Cardiac muscle cell (in vitro differentiated cells and primary cell): Measurements from ENCODE around the gene ARHGEF37. TPM values are rescaled to one million over a fixed set of nuclear protein-coding genes. Genes with fewer than 3 reads are reported as not detected.

Experiments
- DNase-seq, 2 donors: peaks; one replicate each; pipeline versions ENCODE4 v3.0.0 to v3.0.0-alpha.2; 2010 to 2017; ENCODE audit warnings: low read depth in 1 of 2, low spot score in 1 of 2
- H3K27ac ChIP-seq: fragments of 200-600 bp; sonication (generic); 2 replicates; pipeline ENCODE4 v1.5.1; 2016
- H3K27me3 ChIP-seq: fragments of 200-600 bp; sonication (generic); 2 replicates; pipeline ENCODE4 v1.6.0; 2016; ENCODE audit warnings: control low read depth
- H3K36me3 ChIP-seq: fragments of 200-600 bp; sonication (generic); 2 replicates; pipeline ENCODE4 v1.5.1; 2016; ENCODE audit warnings: control low read depth
- H3K4me1 ChIP-seq: fragments of 200-600 bp; sonication (generic); 2 replicates; pipeline ENCODE4 v1.8.1; 2017; ENCODE audit warnings: low read depth, mild to moderate bottlenecking, mixed run types
- H3K4me3 ChIP-seq: fragments of 200-600 bp; sonication (generic); 2 replicates; pipeline ENCODE4 v1.5.1; 2016; ENCODE audit warnings: mild to moderate bottlenecking
- H3K9me3 ChIP-seq: fragments of 200-600 bp; sonication (generic); 2 replicates; pipeline ENCODE4 v1.5.1; 2017; ENCODE audit warnings: low read depth, mild to moderate bottlenecking, control low read depth
- polyA plus RNA-seq: library from polyadenylated mRNA; unstranded; fragments of >200 nt; fragmentation: Nextera tagmentation; extraction: Ambion mirVana; gene quantifications from 2 replicates; pipeline ENCODE4 v1.2.1, GENCODE V29; 2016
- total RNA-seq: library from RNA; depleted of rRNA; stranded (reverse); fragments of >200 nt; gene quantifications from 2 replicates; pipeline ENCODE4 v1.2.3, GENCODE V29; 2016
- TF ChIP-seq, protein P1 (sequence below): IDR thresholded peaks from 2 replicates; pipeline ENCODE4 v1.5.1; 2012; ENCODE audit warnings: low read depth, mild to moderate bottlenecking, low read length

The ARHGEF37 gene
- total and polyA plus RNA-seq, 2 experiments from 2014 or later, result 4.2 to 6.3 TPM

DNA sequence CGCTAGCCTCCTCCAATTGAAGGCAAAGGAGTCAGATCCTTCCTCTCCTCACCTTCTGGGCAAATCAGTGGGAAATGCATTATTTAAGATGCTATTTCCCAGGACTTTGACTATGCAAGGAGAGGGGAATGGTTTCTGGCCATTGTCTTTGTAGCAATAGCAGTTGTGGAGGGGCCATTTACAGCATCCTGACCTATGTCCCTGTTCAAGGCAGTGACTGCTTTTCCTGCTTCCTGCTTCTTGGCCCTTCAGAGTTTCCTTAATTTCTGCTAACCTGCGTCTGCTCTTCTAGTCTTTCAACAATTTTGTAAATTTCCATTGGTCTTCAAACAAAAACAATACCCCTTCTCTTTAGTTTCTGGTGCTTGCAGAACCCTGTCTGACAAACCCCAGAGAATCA, 76.0 kb downstream of the ARHGEF37 start:
- no peaks in the 10 kb centered on the region for H3K9me3 ChIP-seq
- no peak overlapping the region for H3K27ac ChIP-seq
- no peaks in the 10 kb centered on the region for H3K36me3 ChIP-seq
- TF ChIP-seq, protein P1, sequence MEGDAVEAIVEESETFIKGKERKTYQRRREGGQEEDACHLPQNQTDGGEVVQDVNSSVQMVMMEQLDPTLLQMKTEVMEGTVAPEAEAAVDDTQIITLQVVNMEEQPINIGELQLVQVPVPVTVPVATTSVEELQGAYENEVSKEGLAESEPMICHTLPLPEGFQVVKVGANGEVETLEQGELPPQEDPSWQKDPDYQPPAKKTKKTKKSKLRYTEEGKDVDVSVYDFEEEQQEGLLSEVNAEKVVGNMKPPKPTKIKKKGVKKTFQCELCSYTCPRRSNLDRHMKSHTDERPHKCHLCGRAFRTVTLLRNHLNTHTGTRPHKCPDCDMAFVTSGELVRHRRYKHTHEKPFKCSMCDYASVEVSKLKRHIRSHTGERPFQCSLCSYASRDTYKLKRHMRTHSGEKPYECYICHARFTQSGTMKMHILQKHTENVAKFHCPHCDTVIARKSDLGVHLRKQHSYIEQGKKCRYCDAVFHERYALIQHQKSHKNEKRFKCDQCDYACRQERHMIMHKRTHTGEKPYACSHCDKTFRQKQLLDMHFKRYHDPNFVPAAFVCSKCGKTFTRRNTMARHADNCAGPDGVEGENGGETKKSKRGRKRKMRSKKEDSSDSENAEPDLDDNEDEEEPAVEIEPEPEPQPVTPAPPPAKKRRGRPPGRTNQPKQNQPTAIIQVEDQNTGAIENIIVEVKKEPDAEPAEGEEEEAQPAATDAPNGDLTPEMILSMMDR, result no peak
- no peak for DNase-seq
- no peak overlapping the region for H3K4me3 ChIP-seq
- H3K27me3 ChIP-seq, result no peaks in the 10 kb centered on the region
- peaks cover 15% of the 10 kb centered on the region for H3K4me1 ChIP-seq

DNA sequence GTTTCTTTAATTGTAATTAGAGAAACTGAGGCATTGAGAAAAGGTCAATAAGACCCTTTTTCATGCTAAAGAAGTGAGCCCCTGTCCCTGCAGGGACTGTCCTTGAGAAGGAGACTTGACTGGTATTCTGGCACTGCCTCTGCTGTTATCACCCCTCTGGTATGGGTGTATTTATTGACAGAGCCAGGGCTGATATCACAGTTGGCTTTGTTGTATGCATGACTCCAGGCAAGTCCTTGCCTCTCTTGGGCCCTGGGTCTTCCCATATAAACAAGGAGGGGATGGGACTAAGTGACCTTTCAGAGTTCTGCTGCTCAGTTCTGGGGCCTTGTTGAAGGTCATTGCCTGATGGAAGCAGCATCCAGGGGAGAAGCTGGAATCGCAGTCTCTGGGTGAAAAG, 77.0 kb downstream of the ARHGEF37 start:
- H3K27me3 ChIP-seq, result no peaks in the 10 kb centered on the region
- no peak overlapping the region for H3K4me3 ChIP-seq
- no peak for DNase-seq
- peaks cover 15% of the 10 kb centered on the region for H3K4me1 ChIP-seq
- no peak overlapping the region for H3K27ac ChIP-seq
- no peaks in the 10 kb centered on the region for H3K36me3 ChIP-seq
- no peaks in the 10 kb centered on the region for H3K9me3 ChIP-seq
- TF ChIP-seq, protein P1, result no peak

DNA sequence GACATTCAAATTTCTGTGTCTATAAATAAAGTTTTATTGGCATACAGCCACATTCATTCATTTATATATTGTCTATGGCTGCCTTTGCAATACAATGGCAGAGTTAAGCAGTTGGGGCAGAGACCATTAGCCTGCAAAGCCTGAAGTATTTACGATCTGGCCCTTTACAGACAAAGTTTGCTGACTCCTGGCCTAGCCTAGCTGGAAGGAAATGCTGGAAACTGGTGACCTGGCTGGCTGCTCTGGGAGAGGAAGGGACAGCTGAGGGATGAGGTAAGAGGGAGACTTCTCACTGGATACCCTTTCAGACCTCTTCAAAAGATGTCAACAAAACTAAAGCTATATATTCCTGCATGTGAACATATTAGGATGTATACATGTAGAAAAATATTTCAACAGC, 82.8 kb downstream of the ARHGEF37 start:
- Histone ChIP-seq H3K27me3 (no peaks in the 10 kb centered on the region), H3K27ac (no peak overlapping the region), H3K4me3 (no peak overlapping the region), H3K9me3 (no peaks in the 10 kb centered on the region), H3K36me3 (no peaks in the 10 kb centered on the region), H3K4me1 (no peaks in the 10 kb centered on the region)
- TF ChIP-seq, protein P1, result no peak
- no peak for DNase-seq

DNA sequence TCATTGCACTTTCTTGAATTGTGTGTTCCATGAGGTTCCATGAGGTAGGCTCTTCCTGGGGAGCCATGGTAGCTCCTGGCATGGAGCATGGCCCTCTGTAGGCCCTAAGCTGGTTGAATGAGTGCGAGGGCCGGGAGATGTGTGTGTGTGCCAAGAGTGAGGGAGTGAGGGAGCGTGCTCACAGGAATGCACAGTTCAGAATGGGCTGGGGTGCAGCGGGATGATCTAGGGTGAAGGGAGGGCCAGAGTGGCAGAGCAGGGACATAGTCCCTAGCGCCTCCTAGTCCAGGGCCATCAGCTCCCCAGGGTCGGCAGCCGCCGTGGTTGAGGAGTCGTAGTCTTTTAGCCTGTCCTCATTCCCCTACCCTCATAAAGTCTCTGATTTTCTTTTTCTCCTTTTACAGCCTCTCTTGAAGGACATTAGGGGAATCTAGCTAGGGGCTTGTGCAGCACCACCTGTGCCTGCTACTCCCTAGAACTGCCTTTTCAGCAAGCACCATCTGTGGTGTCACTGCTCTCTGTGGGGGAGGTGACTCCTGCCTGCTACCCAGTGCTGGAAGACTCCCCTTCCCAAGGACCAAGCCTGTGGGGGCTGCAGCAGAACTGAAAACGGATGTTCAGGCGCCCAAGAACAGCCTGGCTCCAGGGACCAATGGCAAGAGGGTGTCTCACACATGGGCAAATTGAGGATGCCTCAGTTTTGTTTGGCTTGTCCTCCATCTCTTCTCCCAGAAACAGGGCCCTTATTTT, 83.5 kb downstream of the ARHGEF37 start:
- Histone ChIP-seq H3K27ac (no peak overlapping the region), H3K4me1 (no peaks in the 10 kb centered on the region), H3K36me3 (no peaks in the 10 kb centered on the region), H3K27me3 (no peaks in the 10 kb centered on the region), H3K9me3 (no peaks in the 10 kb centered on the region), H3K4me3 (no peak overlapping the region)
- TF ChIP-seq, protein P1, result no peak
- DNase-seq, result no peak

DNA sequence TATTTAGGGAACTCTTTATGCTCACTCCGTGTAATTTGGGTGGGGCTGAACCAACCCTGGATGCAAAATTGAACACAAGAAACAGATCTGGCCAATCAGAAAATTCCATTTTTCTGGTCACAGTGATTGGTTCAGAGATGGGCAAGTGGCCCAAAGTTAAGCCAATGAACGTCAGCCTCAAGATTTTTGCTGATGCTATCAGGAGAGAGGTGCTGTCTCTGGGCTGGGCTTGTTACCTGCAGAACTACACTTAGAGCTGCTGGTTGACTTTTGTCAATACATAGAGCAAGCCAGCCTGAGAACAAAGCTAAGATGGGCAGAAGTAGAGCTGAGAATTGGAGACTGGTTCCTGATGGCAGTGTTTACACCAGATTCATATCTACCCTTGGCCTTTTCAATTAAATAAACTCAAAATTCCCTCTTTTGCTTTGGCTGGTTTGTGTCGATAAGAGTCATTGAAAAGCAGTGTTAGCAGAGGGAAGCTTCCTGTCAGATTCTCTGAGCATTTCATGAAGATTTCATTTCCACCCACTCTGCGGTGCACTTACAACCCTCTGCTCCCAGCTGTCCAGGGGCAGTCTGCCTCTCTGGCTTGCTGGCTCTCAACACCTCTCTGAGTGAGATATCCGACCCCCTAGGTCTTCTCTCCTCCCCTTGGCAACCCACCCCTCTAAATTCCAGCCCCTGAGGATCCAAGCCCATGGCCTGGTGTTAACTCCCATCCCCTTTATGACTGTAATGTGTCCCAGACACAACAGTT, 84.3 kb downstream of the ARHGEF37 start:
- TF ChIP-seq, protein P1, result no peak
- no peak for DNase-seq
- H3K4me1 ChIP-seq, result no peaks in the 10 kb centered on the region
- no peak overlapping the region for H3K4me3 ChIP-seq
- H3K36me3 ChIP-seq, result no peaks in the 10 kb centered on the region
- no peaks in the 10 kb centered on the region for H3K27me3 ChIP-seq
- no peaks in the 10 kb centered on the region for H3K9me3 ChIP-seq
- no peak overlapping the region for H3K27ac ChIP-seq
